Measurements from ENCODE around the gene C1orf105.

GRCh38 chr1:172386046-172386445, 34.4 kb upstream of the C1orf105 start:
- TF ChIP-seq POLR2A (IDR thresholded peaks at IDR 0.05) (no peak), CTCF (IDR thresholded peaks at IDR 0.05) (no peak)
